ENCODE data around the gene TMEM132A.

Gene TMEM132A

GRCh38 chr11:60924110-60924905, at the start of gene TMEM132A:
TMEM132A (plus strand) TSS chr11:60924460; CDS start chr11:60924634, 174 bp downstream.
- peak; percentile 61 for DNase-seq

- no peak for DNase-seq
These were observed 48.7 kb upstream of the TMEM132A start for GRCh38 chr11:60875366-60876167.

GRCh38 chr11:60876168-60876485, 48.1 kb upstream of the TMEM132A start:
- no peak for DNase-seq

GRCh38 chr11:60878245-60879101, 45.8 kb upstream of the TMEM132A start:
- no peak for DNase-seq

- DNase-seq: no peak
These were observed 45.2 kb upstream of the TMEM132A start for GRCh38 chr11:60879104-60879503.

GRCh38 chr11:60879971-60880588, 44.2 kb upstream of the TMEM132A start:
- no peak for DNase-seq

GRCh38 chr11:60880643-60881282, 43.5 kb upstream of the TMEM132A start:
- peak; percentile 80 for DNase-seq

- peak; percentile 87 for DNase-seq
These were observed 36.7 kb upstream of the TMEM132A start for GRCh38 chr11:60887556-60887955.

- DNase-seq: no peak
These were observed 34.4 kb upstream of the TMEM132A start for GRCh38 chr11:60889869-60890311.

GRCh38 chr11:60890696-60891095, 33.6 kb upstream of the TMEM132A start:
- no peak for DNase-seq

GRCh38 chr11:60891103-60891741, 33.0 kb upstream of the TMEM132A start:
- no peak for DNase-seq

- no peak for DNase-seq
These were observed 28.6 kb upstream of the TMEM132A start for GRCh38 chr11:60895687-60896086.

GRCh38 chr11:60897496-60897895, 26.8 kb upstream of the TMEM132A start:
- DNase-seq: no peak

- DNase-seq: peak; percentile 49
These were observed 25.0 kb upstream of the TMEM132A start for GRCh38 chr11:60899046-60899936.

GRCh38 chr11:60899977-60900376, 24.3 kb upstream of the TMEM132A start:
- DNase-seq: no peak

- DNase-seq: no peak
These were observed 23.4 kb upstream of the TMEM132A start for GRCh38 chr11:60900673-60901404.

GRCh38 chr11:60902625-60903024, 21.6 kb upstream of the TMEM132A start:
- DNase-seq: no peak

- no peak for DNase-seq
These were observed 19.2 kb upstream of the TMEM132A start for GRCh38 chr11:60905047-60905446.

GRCh38 chr11:60905551-60906113, 18.6 kb upstream of the TMEM132A start:
- no peak for DNase-seq
